ENCODE measurements around the gene FOXP1. TPM values are rescaled to one million over a fixed set of nuclear protein-coding genes. Genes with fewer than 3 reads are reported as not detected.

The FOXP1 gene
- total and polyA plus RNA-seq, 8 donors: 95.1 to 143 (median 123) TPM

- Histone ChIP-seq H3K27ac (no peak overlapping the region), H3K4me1 (peaks cover 0 to 8% of the 10 kb centered on the region in 2 donors), H3K36me3 (no peaks in the 10 kb centered on the region), H3K27me3 (no peaks in the 10 kb centered on the region), H3K4me3 (no peak overlapping the region), H3K9me3 (no peaks in the 10 kb centered on the region)
- no peak for ATAC-seq
- intact Hi-C loops (cut with DNase I): no loop called here
- no peak for TF ChIP-seq CTCF (IDR thresholded peaks at IDR 0.05)
- DNase-seq: no peak
Observed at GRCh38 chr3:71260782-71261181, 322.7 kb downstream of the FOXP1 start.

- Histone ChIP-seq H3K27ac (no peak overlapping the region), H3K9me3 (no peaks in the 10 kb centered on the region), H3K4me3 (no peak overlapping the region), H3K4me1 (peaks cover 0 to 16% of the 10 kb centered on the region in 2 donors), H3K36me3 (no peaks in the 10 kb centered on the region), H3K27me3 (no peaks in the 10 kb centered on the region)
- ATAC-seq: peak; percentile 4
- intact Hi-C loops (cut with DNase I): no loop called here
- DNase-seq: no peak
- TF ChIP-seq CTCF (IDR thresholded peaks at IDR 0.05): no peak
Observed at GRCh38 chr3:71258526-71258925, 325.0 kb downstream of the FOXP1 start.

GRCh38 chr3:71258116-71258515, 325.4 kb downstream of the FOXP1 start:
- no peak overlapping the region for H3K4me3 ChIP-seq
- H3K4me1 ChIP-seq: peaks cover 0 to 16% of the 10 kb centered on the region in 2 donors
- H3K36me3 ChIP-seq: no peaks in the 10 kb centered on the region
- no peaks in the 10 kb centered on the region for H3K9me3 ChIP-seq
- ATAC-seq (peak; percentile 51), DNase-seq (no peak)
- TF ChIP-seq CTCF (IDR thresholded peaks at IDR 0.05): no peak
- intact Hi-C loops (cut with DNase I): no loop called here
- H3K27ac ChIP-seq: no peak overlapping the region
- no peaks in the 10 kb centered on the region for H3K27me3 ChIP-seq

GRCh38 chr3:71255498-71255897, 328.0 kb downstream of the FOXP1 start:
- DNase-seq (no peak), ATAC-seq (no peak)
- intact Hi-C loops (cut with DNase I): no loop called here
- Histone ChIP-seq H3K4me3 (no peak overlapping the region), H3K9me3 (no peaks in the 10 kb centered on the region), H3K4me1 (peaks cover 0 to 16% of the 10 kb centered on the region in 2 donors), H3K36me3 (no peaks in the 10 kb centered on the region), H3K27ac (peak overlapping the region in 1 of 2 donors; percentile 63), H3K27me3 (no peaks in the 10 kb centered on the region)
- TF ChIP-seq CTCF (IDR thresholded peaks at IDR 0.05): no peak

GRCh38 chr3:71254281-71255057, 329.1 kb downstream of the FOXP1 start:
- Histone ChIP-seq H3K27me3 (no peaks in the 10 kb centered on the region), H3K9me3 (no peaks in the 10 kb centered on the region), H3K4me1 (peaks cover 5 to 18% of the 10 kb centered on the region in 2 donors), H3K4me3 (no peak overlapping the region), H3K36me3 (no peaks in the 10 kb centered on the region), H3K27ac (peak overlapping the region; percentile 34 to 63)
- no peak for TF ChIP-seq CTCF (IDR thresholded peaks at IDR 0.05)
- intact Hi-C loops (cut with DNase I): no loop called here
- DNase-seq (peak in 2 of 4 donors; percentile 47 to 75), ATAC-seq (peak; percentile 60)
